Measurements from ENCODE around the gene CNTN5. TPM values are rescaled to one million over a fixed set of nuclear protein-coding genes. Genes with fewer than 3 reads are reported as not detected.

The CNTN5 gene
- total RNA-seq, 4 donors from 2014 or later, result not detected

- TF ChIP-seq, protein P1, sequence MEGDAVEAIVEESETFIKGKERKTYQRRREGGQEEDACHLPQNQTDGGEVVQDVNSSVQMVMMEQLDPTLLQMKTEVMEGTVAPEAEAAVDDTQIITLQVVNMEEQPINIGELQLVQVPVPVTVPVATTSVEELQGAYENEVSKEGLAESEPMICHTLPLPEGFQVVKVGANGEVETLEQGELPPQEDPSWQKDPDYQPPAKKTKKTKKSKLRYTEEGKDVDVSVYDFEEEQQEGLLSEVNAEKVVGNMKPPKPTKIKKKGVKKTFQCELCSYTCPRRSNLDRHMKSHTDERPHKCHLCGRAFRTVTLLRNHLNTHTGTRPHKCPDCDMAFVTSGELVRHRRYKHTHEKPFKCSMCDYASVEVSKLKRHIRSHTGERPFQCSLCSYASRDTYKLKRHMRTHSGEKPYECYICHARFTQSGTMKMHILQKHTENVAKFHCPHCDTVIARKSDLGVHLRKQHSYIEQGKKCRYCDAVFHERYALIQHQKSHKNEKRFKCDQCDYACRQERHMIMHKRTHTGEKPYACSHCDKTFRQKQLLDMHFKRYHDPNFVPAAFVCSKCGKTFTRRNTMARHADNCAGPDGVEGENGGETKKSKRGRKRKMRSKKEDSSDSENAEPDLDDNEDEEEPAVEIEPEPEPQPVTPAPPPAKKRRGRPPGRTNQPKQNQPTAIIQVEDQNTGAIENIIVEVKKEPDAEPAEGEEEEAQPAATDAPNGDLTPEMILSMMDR (IDR thresholded peaks at IDR 0.05; ENCODE audit: low read depth), result no peak
These were observed 845.2 kb downstream of the CNTN5 start for GRCh38 chr11:99865951-99866350.

DNA sequence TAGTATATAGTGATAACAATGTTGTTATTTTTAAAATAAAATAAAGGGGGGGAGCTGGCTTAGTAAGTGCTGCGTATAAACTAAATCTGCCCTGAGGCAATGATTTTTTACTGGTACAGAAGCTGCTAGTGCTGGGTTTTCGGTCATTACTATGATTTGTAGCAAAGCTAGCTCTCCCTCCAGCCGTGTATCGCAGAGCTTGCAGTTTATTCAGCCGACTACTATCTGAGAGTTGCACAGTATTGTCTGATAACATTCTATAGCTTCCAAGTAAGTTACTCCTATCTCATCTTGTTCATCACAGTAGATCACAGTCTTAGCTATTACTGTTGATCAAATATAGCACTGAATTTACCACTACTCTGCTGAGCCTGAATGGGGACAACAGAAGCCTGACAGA, 860.9 kb downstream of the CNTN5 start:
- TF ChIP-seq, protein P1 (IDR thresholded peaks at IDR 0.05; ENCODE audit: low read depth), result no peak

DNA sequence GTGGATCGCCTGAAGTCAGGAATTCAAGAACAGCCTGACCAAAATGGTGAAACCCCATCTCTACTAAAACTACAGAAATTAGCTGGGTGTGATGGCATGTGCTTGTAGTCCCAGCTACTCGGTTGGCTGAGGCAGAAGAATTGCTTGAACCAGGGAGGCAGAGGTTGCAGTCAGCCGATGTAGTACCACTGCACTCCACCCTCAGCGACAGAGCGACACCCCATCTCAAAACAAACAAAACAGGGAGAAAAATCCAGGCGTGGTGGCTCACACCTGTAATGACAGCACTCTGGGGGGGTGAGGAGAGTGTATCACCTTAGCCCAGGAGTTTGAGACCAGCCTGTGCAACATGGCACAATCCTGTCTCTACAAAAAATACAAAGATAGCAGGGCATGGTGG, 864.0 kb downstream of the CNTN5 start:
- TF ChIP-seq, protein P1 (IDR thresholded peaks at IDR 0.05; ENCODE audit: low read depth), result no peak

DNA sequence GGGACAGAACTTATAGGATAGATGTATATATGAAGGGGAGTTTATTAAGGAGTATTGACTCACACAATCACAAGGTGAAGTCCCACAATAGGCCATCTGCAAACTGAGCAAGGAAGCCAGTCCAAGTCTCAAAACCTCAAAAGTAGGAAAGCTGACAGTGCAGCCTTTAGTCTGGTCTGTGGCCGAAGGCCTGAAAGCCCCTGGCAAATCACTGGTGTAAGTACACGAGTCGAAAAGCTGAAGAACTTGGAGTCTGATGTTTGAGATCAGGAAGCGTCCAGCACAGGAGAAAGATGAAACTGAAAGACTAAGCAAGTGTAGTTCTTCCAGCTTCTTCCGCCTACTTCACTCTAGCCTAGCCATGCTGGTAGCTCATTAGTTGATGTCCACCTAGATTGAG, 866.7 kb downstream of the CNTN5 start:
- TF ChIP-seq, protein P1 (IDR thresholded peaks at IDR 0.05; ENCODE audit: low read depth), result no peak

DNA sequence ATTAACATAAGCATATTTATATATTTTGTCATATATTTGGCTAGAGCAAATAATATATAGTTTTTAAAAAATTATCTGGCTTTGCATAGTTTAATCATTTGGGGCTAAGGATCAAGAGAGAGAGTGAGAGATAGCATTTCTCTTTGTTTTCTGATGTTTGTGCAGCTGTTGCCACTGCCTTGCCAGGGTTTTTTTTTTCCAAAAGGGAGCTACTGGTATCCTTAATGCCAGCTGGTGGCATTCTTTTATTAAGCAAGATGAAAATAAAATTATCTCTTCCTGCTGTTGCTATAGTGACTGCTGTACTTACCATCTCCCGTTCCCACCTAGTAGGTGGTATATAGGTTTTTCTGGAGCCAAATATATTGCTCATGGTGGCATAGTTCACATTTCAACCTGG, 873.1 kb downstream of the CNTN5 start:
- TF ChIP-seq, protein P1 (IDR thresholded peaks at IDR 0.05; ENCODE audit: low read depth), result no peak

GRCh38 chr11:99901175-99901574, 880.4 kb downstream of the CNTN5 start:
- TF ChIP-seq, protein P1 (IDR thresholded peaks at IDR 0.05; ENCODE audit: low read depth), result no peak

DNA sequence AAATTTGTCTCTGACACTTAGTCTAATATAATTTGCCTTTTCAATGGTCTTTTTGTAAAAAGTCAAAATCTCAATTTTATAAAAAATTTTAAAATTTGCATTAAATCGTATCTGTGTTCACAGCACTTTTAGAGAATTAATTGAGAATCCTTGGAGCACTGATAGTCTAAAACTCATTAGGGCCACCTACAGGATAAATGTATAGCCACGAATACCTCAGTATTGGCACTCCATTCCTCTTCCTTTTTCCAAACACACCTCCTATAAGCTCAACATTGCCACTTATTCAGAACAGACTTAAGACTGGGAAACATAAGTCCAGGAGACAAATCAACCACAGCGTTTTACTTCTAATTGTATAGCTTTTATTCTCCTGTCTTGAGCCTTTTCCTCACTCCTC, 890.4 kb downstream of the CNTN5 start:
- TF ChIP-seq, protein P1 (IDR thresholded peaks at IDR 0.05; ENCODE audit: low read depth), result no peak

Data from subcutaneous adipose tissue (tissue), 4 donors.